Measurements from ENCODE around the gene FUBP3.

The FUBP3 gene

GRCh38 chr9:130607640-130608420, 28.5 kb downstream of the FUBP3 start:
- Mint-ChIP-seq H3K4me1 (peaks cover 2 to 7% of the 10 kb centered on the region in 2 donors), H3K9me3 (no peaks in the 10 kb centered on the region), H3K27me3 (no peaks in the 10 kb centered on the region), H3K27ac (peak overlapping the region; percentile 42), H3K4me3 (no peak overlapping the region), H3K36me3 (peaks cover 37 to 59% of the 10 kb centered on the region in 2 donors)
- DNase-seq (no peak), ATAC-seq (replicated peaks) (no peak)

DNA sequence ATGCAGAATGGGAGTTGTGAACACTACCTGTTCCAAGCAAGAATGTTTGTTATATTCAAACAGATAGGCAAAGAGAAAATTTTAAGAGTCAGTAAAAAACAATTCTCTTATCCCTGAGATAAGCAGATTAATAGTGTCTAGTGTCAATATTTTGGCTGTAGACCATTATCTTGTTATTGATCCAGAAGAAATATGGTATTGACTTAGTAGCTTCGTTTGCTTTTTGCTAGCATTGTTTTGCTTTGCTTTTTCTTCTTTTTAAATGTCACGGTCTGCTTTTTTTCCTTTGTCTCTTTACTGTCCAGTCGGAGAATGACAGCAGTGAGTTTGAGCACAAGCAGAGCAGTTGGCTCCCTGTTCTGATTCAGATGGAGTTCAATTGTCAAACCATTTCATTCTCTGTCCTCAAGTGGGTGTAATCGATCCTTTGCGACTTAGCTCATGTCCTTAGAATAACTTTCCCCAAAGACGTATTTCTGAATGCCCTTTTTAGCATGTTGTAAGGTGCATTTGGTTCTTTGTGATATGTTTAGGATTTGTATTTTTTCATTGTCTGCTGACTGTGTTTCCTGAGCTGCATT, 29.3 kb downstream of the FUBP3 start:
- Mint-ChIP-seq H3K4me1 (peaks cover 2 to 7% of the 10 kb centered on the region in 2 donors), H3K27ac (no peak overlapping the region), H3K4me3 (no peak overlapping the region), H3K27me3 (no peaks in the 10 kb centered on the region), H3K9me3 (no peaks in the 10 kb centered on the region), H3K36me3 (peaks cover 33 to 58% of the 10 kb centered on the region in 2 donors)
- no peak for DNase-seq
- ATAC-seq (replicated peaks), result no peak

GRCh38 chr9:130609163-130609562, 29.8 kb downstream of the FUBP3 start:
- Mint-ChIP-seq H3K36me3 (peaks cover 32 to 58% of the 10 kb centered on the region in 2 donors), H3K4me1 (peaks cover 2 to 7% of the 10 kb centered on the region in 2 donors), H3K4me3 (no peak overlapping the region), H3K27me3 (no peaks in the 10 kb centered on the region), H3K27ac (no peak overlapping the region), H3K9me3 (no peaks in the 10 kb centered on the region)
- ATAC-seq (replicated peaks) (no peak), DNase-seq (no peak)

DNA sequence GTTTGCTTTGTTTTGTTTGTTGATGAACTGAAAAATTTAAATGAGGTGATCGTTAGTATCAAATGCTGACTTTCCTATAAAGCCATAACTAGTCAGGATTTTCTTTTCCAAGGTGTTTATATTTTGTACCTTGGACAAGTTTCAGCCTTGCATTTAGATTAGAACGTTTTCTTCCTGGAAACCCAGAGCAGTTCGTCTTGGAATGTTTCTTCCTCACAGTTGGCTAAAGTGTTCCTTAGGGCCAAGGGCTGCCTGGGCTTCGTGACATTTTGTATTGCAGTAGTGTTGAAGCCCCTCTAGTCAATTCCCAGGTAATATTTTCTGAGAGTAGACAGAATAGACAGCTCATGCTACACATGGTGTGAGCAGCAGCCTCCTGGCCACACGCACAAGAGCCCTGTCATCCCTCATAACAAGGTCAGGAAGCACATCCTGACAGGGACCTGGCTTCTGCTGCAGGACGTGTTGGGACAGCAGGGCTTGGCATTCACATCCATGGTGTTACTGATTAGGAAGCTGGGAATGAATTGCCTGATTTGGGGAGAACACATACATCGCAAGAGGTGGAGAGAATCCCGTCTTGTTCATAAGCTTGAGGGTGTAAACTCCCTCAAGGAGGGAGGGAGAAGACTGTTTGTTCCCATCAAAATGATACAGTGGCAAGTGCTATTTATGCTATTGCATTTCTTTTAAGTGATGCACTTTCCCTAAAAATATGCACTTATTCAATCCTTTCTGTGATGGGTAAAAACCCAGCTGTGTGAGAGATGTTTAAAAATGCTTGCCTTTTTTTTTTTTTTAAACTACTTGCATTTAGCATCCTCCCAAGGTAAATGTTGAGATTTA, 31.7 kb downstream of the FUBP3 start:
- Mint-ChIP-seq H3K4me1 (peaks cover 0 to under 1% of the 10 kb centered on the region in 2 donors), H3K27ac (no peak overlapping the region), H3K9me3 (no peaks in the 10 kb centered on the region), H3K4me3 (no peak overlapping the region), H3K27me3 (no peaks in the 10 kb centered on the region), H3K36me3 (peaks cover 32 to 63% of the 10 kb centered on the region in 2 donors)
- ATAC-seq (replicated peaks) (no peak), DNase-seq (no peak)

- Mint-ChIP-seq H3K9me3 (no peaks in the 10 kb centered on the region), H3K36me3 (peaks cover 44 to 62% of the 10 kb centered on the region in 2 donors), H3K4me3 (no peak overlapping the region), H3K4me1 (no peaks in the 10 kb centered on the region), H3K27me3 (no peaks in the 10 kb centered on the region), H3K27ac (peak overlapping the region; percentile 47)
- ATAC-seq (replicated peaks), result no peak
- no peak for DNase-seq
These were observed 37.1 kb downstream of the FUBP3 start for GRCh38 chr9:130616451-130616850.

GRCh38 chr9:130623466-130623865, 44.1 kb downstream of the FUBP3 start:
- H3K27me3 Mint-ChIP-seq, result no peaks in the 10 kb centered on the region
- no peak overlapping the region for H3K4me3 Mint-ChIP-seq
- peaks cover 0 to 5% of the 10 kb centered on the region in 2 donors for H3K4me1 Mint-ChIP-seq
- DNase-seq, result no peak
- H3K36me3 Mint-ChIP-seq, result peaks cover 44 to 58% of the 10 kb centered on the region in 2 donors
- no peaks in the 10 kb centered on the region for H3K9me3 Mint-ChIP-seq
- ATAC-seq (replicated peaks), result no peak
- H3K27ac Mint-ChIP-seq, result no peak overlapping the region

DNA sequence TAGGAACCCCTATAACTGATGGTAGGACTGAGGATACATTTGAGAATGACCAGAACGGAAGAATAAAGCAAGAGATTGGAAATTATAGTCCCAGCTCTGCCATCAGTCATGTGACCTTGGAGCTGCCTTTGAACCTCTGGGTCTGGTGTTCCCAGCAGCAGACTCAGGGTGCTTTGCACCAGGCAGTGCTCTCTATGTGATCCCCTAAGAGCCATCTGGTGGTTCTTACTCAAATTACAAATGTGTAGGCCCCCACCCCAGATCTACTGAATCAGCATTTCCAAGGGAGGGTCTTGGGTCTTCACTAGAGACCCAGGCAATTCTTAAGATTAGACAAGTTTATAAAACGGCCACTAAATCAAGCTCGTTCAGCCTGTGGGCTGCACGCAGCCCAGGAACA, 44.8 kb downstream of the FUBP3 start:
- H3K9me3 Mint-ChIP-seq, result no peaks in the 10 kb centered on the region
- H3K27ac Mint-ChIP-seq, result no peak overlapping the region
- no peak for DNase-seq
- H3K27me3 Mint-ChIP-seq, result no peaks in the 10 kb centered on the region
- ATAC-seq (replicated peaks), result no peak
- peaks cover 46 to 56% of the 10 kb centered on the region in 2 donors for H3K36me3 Mint-ChIP-seq
- no peak overlapping the region for H3K4me3 Mint-ChIP-seq
- peaks cover 0 to 5% of the 10 kb centered on the region in 2 donors for H3K4me1 Mint-ChIP-seq

- Mint-ChIP-seq H3K27me3 (no peaks in the 10 kb centered on the region), H3K9me3 (no peaks in the 10 kb centered on the region), H3K4me1 (peaks cover 0 to 5% of the 10 kb centered on the region in 2 donors), H3K4me3 (no peak overlapping the region), H3K36me3 (peaks cover 42 to 56% of the 10 kb centered on the region in 2 donors), H3K27ac (no peak overlapping the region)
- DNase-seq (no peak), ATAC-seq (replicated peaks) (no peak)
These were observed 47.0 kb downstream of the FUBP3 start for GRCh38 chr9:130626249-130626996.

- DNase-seq, result no peak
- Mint-ChIP-seq H3K27ac (no peak overlapping the region), H3K9me3 (no peaks in the 10 kb centered on the region), H3K4me1 (peaks cover 0 to 5% of the 10 kb centered on the region in 2 donors), H3K36me3 (peaks cover 49 to 62% of the 10 kb centered on the region in 2 donors), H3K4me3 (no peak overlapping the region), H3K27me3 (no peaks in the 10 kb centered on the region)
- no peak for ATAC-seq (replicated peaks)
These were observed 47.7 kb downstream of the FUBP3 start for GRCh38 chr9:130627051-130627450.

GRCh38 chr9:130627896-130628792, 48.8 kb downstream of the FUBP3 start:
- DNase-seq (no peak), ATAC-seq (replicated peaks) (no peak)
- Mint-ChIP-seq H3K27ac (peak overlapping the region; percentile 51), H3K27me3 (no peaks in the 10 kb centered on the region), H3K36me3 (peaks cover 53 to 67% of the 10 kb centered on the region in 2 donors), H3K9me3 (no peaks in the 10 kb centered on the region), H3K4me1 (no peaks in the 10 kb centered on the region), H3K4me3 (no peak overlapping the region)

DNA sequence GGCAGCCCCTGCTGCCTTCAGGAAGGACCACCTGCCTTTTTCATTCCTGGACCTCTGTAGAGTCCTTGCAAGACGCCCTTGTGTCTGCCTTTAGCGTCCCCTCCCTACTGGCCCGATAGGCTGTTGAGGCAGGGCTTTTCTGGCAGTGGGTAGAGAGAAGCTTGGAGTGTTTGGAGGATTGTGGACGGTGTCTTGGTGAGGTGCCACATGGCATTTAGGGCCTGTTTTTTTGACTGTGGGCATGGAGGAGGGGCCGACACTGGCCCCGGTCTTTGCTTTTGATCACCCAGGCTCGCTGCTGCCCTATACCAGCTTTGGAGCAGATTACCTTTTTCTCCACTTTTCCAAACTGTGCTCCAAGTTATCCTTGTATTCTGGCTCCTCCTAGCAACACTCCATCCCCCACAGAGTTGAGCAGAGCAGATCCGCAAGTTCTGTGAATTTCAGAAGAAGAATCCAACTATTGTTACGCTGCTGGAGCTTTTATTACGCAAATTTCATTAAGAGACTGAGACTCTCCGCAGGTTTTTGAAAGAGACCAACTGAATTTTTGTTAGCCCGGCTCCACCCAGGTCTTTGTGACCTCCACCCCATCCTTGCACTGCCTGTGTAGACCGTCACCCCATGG, 50.2 kb downstream of the FUBP3 start:
- H3K4me1 Mint-ChIP-seq, result no peaks in the 10 kb centered on the region
- peak overlapping the region; percentile 14 for H3K27ac Mint-ChIP-seq
- ATAC-seq (replicated peaks), result no peak
- no peaks in the 10 kb centered on the region for H3K9me3 Mint-ChIP-seq
- no peak for DNase-seq
- peaks cover 45 to 69% of the 10 kb centered on the region in 2 donors for H3K36me3 Mint-ChIP-seq
- H3K27me3 Mint-ChIP-seq, result no peaks in the 10 kb centered on the region
- H3K4me3 Mint-ChIP-seq, result no peak overlapping the region

- no peaks in the 10 kb centered on the region for H3K27me3 Mint-ChIP-seq
- no peak overlapping the region for H3K4me3 Mint-ChIP-seq
- no peak overlapping the region for H3K27ac Mint-ChIP-seq
- H3K4me1 Mint-ChIP-seq, result no peaks in the 10 kb centered on the region
- ATAC-seq (replicated peaks), result no peak
- H3K9me3 Mint-ChIP-seq, result no peaks in the 10 kb centered on the region
- peaks cover 49 to 74% of the 10 kb centered on the region in 2 donors for H3K36me3 Mint-ChIP-seq
- no peak for DNase-seq
These were observed 50.7 kb downstream of the FUBP3 start for GRCh38 chr9:130630071-130630450.
